ENCODE results near the gene PRKD1.

PRKD1 gene

GRCh38 chr14:29636870-29637269, 290.8 kb downstream of the PRKD1 start:
- CTCF ChIA-PET = no interaction called here
- POLR2A ChIA-PET = no interaction called here
- TF ChIP-seq PKNOX1 (IDR thresholded peaks at IDR 0.05) = no peak
- no peak for TF ChIP-seq SP1 (IDR thresholded peaks at IDR 0.05)
- no peak for TF ChIP-seq TARDBP (IDR thresholded peaks at IDR 0.05)
- no peak for TF ChIP-seq LEF1 (IDR thresholded peaks at IDR 0.05; ENCODE audit: borderline replicate concordance)
- no peak for TF ChIP-seq ZNF384 (IDR thresholded peaks at IDR 0.05)
- TF ChIP-seq ELF4 (IDR thresholded peaks at IDR 0.05) = no peak
- no peak for TF ChIP-seq SUZ12 (IDR thresholded peaks at IDR 0.05)
- no peak for TF ChIP-seq FOXK2 (IDR thresholded peaks at IDR 0.05)
- TF ChIP-seq BHLHE40 (IDR thresholded peaks at IDR 0.05; ENCODE audit: borderline replicate concordance) = no peak
- no peak for TF ChIP-seq L3MBTL2 (conservative IDR thresholded peaks at IDR 0.05)
- TF ChIP-seq HDGF (IDR thresholded peaks at IDR 0.05; ENCODE audit: borderline replicate concordance) = no peak
- TF ChIP-seq FOXM1 (IDR thresholded peaks at IDR 0.05; ENCODE audit: borderline replicate concordance) = no peak
- TF ChIP-seq FOXA1 (IDR thresholded peaks at IDR 0.05) = no peak
- DNase-seq (ENCODE audit: extremely low spot score) = no peak

- TF ChIP-seq FOXA1 (IDR thresholded peaks at IDR 0.05) = no peak
- TF ChIP-seq CTBP1 (IDR thresholded peaks at IDR 0.05; ENCODE audit: borderline replicate concordance) = no peak
- TF ChIP-seq NFRKB (IDR thresholded peaks at IDR 0.05) = no peak
- no peak for TF ChIP-seq ARNT (IDR thresholded peaks at IDR 0.05)
- no peak for TF ChIP-seq SP1 (IDR thresholded peaks at IDR 0.05)
- TF ChIP-seq L3MBTL2 (conservative IDR thresholded peaks at IDR 0.05) = no peak
- no peak for TF ChIP-seq TARDBP (IDR thresholded peaks at IDR 0.05)
- no peak for TF ChIP-seq HDGF (IDR thresholded peaks at IDR 0.05; ENCODE audit: borderline replicate concordance)
- no peak for TF ChIP-seq LEF1 (IDR thresholded peaks at IDR 0.05; ENCODE audit: borderline replicate concordance)
- TF ChIP-seq FOXK2 (IDR thresholded peaks at IDR 0.05) = no peak
- no peak for TF ChIP-seq FOXM1 (IDR thresholded peaks at IDR 0.05; ENCODE audit: borderline replicate concordance)
- no peak for TF ChIP-seq ELF4 (IDR thresholded peaks at IDR 0.05)
- no peak for TF ChIP-seq ZNF384 (IDR thresholded peaks at IDR 0.05)
- no peak for TF ChIP-seq PKNOX1 (IDR thresholded peaks at IDR 0.05)
- TF ChIP-seq BHLHE40 (IDR thresholded peaks at IDR 0.05; ENCODE audit: borderline replicate concordance) = no peak
- no peak for TF ChIP-seq SUZ12 (IDR thresholded peaks at IDR 0.05)
- no peak for DNase-seq (ENCODE audit: extremely low spot score)
- ChIA-PET CTCF (no interaction called here), POLR2A (no interaction called here)
These were observed 297.0 kb downstream of the PRKD1 start for GRCh38 chr14:29630566-29631160.

- CTCF ChIA-PET = interaction anchor here (0.6 kb wide), 1 partner anchor 1006 kb away, joined by 3 read pairs; no protein-coding TSS in a partner anchor
- no peak for DNase-seq (ENCODE audit: extremely low spot score)
- POLR2A ChIA-PET = no interaction called here
- TF ChIP-seq L3MBTL2 (conservative IDR thresholded peaks at IDR 0.05) (no peak), SUZ12 (IDR thresholded peaks at IDR 0.05) (no peak), HDGF (IDR thresholded peaks at IDR 0.05; ENCODE audit: borderline replicate concordance) (no peak), FOXM1 (IDR thresholded peaks at IDR 0.05; ENCODE audit: borderline replicate concordance) (no peak), PKNOX1 (IDR thresholded peaks at IDR 0.05) (no peak), SP1 (IDR thresholded peaks at IDR 0.05) (no peak), FOXK2 (IDR thresholded peaks at IDR 0.05) (no peak)
These were observed 297.8 kb downstream of the PRKD1 start for GRCh38 chr14:29629839-29630238.

GRCh38 chr14:29627137-29627536, 300.5 kb downstream of the PRKD1 start:
- TF ChIP-seq SP1 (IDR thresholded peaks at IDR 0.05) (no peak), ELF4 (IDR thresholded peaks at IDR 0.05) (no peak), NFRKB (IDR thresholded peaks at IDR 0.05) (no peak), HDGF (IDR thresholded peaks at IDR 0.05; ENCODE audit: borderline replicate concordance) (no peak), SUZ12 (IDR thresholded peaks at IDR 0.05) (no peak), ZNF384 (IDR thresholded peaks at IDR 0.05) (no peak), FOXK2 (IDR thresholded peaks at IDR 0.05) (no peak), FOXA1 (IDR thresholded peaks at IDR 0.05) (no peak), PKNOX1 (IDR thresholded peaks at IDR 0.05) (no peak), LEF1 (IDR thresholded peaks at IDR 0.05; ENCODE audit: borderline replicate concordance) (no peak), CTBP1 (IDR thresholded peaks at IDR 0.05; ENCODE audit: borderline replicate concordance) (no peak), TARDBP (IDR thresholded peaks at IDR 0.05) (no peak), FOXM1 (IDR thresholded peaks at IDR 0.05; ENCODE audit: borderline replicate concordance) (no peak), ARNT (IDR thresholded peaks at IDR 0.05) (no peak), BHLHE40 (IDR thresholded peaks at IDR 0.05; ENCODE audit: borderline replicate concordance) (no peak)
- POLR2A ChIA-PET = no interaction called here
- no peak for DNase-seq (ENCODE audit: extremely low spot score)
- CTCF ChIA-PET = interaction anchor here (0.6 kb wide), 1 partner anchor 392 kb away, joined by 3 read pairs; no protein-coding TSS in a partner anchor

- no peak for DNase-seq (ENCODE audit: extremely low spot score)
- ChIA-PET POLR2A (no interaction called here), CTCF (interaction anchor here (0.6 kb wide), 1 partner anchor 835 kb away, joined by 4 read pairs; no protein-coding TSS in a partner anchor)
- TF ChIP-seq L3MBTL2 (conservative IDR thresholded peaks at IDR 0.05) = no peak
- no peak for TF ChIP-seq FOXK2 (IDR thresholded peaks at IDR 0.05)
- no peak for TF ChIP-seq TARDBP (IDR thresholded peaks at IDR 0.05)
- no peak for TF ChIP-seq CTBP1 (IDR thresholded peaks at IDR 0.05; ENCODE audit: borderline replicate concordance)
- no peak for TF ChIP-seq ARNT (IDR thresholded peaks at IDR 0.05)
- TF ChIP-seq NFRKB (IDR thresholded peaks at IDR 0.05) = no peak
- TF ChIP-seq SUZ12 (IDR thresholded peaks at IDR 0.05) = no peak
- TF ChIP-seq FOXA1 (IDR thresholded peaks at IDR 0.05) = no peak
- TF ChIP-seq ZNF384 (IDR thresholded peaks at IDR 0.05) = no peak
- TF ChIP-seq PKNOX1 (IDR thresholded peaks at IDR 0.05) = no peak
- TF ChIP-seq LEF1 (IDR thresholded peaks at IDR 0.05; ENCODE audit: borderline replicate concordance) = no peak
- TF ChIP-seq FOXM1 (IDR thresholded peaks at IDR 0.05; ENCODE audit: borderline replicate concordance) = no peak
- no peak for TF ChIP-seq HDGF (IDR thresholded peaks at IDR 0.05; ENCODE audit: borderline replicate concordance)
- TF ChIP-seq BHLHE40 (IDR thresholded peaks at IDR 0.05; ENCODE audit: borderline replicate concordance) = no peak
- TF ChIP-seq SP1 (IDR thresholded peaks at IDR 0.05) = no peak
- TF ChIP-seq ELF4 (IDR thresholded peaks at IDR 0.05) = no peak
These were observed 309.2 kb downstream of the PRKD1 start for GRCh38 chr14:29618323-29619067.

All from HEK293T (cell line).